Mesothelial cell of epicardium (in vitro differentiated cells): Measurements from ENCODE around the gene USP32. TPM values are rescaled to one million over a fixed set of nuclear protein-coding genes. Genes with fewer than 3 reads are reported as not detected.

Experiments used
- DNase-seq, 2 experiments: peaks; one replicate each; pipeline ENCODE4 v3.0.0; 2021; ENCODE audit warnings: low spot score in 2 of 2; ENCODE audit not compliant: unreplicated experiment in 2 of 2
- H3K27ac Mint-ChIP-seq: 2 replicates; pipeline ENCODE4 v1.8.0; 2021; ENCODE audit warnings: mixed read lengths
- H3K27me3 Mint-ChIP-seq: 2 replicates; pipeline ENCODE4 v1.8.0; 2021; ENCODE audit warnings: low read depth, mixed read lengths
- H3K36me3 Mint-ChIP-seq: 2 replicates; pipeline ENCODE4 v1.8.0; 2021; ENCODE audit warnings: mixed read lengths
- H3K4me1 Mint-ChIP-seq: 2 replicates; pipeline ENCODE4 v1.8.0; 2021; ENCODE audit warnings: mixed read lengths
- H3K4me3 Mint-ChIP-seq: 2 replicates; pipeline ENCODE4 v1.8.0; 2021; ENCODE audit warnings: mild to moderate bottlenecking, moderate library complexity, mixed read lengths
- H3K9me3 Mint-ChIP-seq: 2 replicates; pipeline ENCODE4 v1.8.0; 2021; ENCODE audit warnings: mixed read lengths
- total RNA-seq: library from RNA; stranded (reverse); gene quantifications from 3 replicates; pipeline ENCODE4 v1.2.1, GENCODE V29; 2021
- TF ChIP-seq, protein P1 (sequence below): fragments of 200-600 bp; sonication (generic); IDR thresholded peaks from one replicate; pipeline ENCODE4 v1.5.0; 2021; ENCODE audit warnings: antibody characterized with exemption; ENCODE audit not compliant: unreplicated experiment

Gene USP32
- total RNA-seq, 1 donor from 2014 or later, result 48.4 TPM

DNA sequence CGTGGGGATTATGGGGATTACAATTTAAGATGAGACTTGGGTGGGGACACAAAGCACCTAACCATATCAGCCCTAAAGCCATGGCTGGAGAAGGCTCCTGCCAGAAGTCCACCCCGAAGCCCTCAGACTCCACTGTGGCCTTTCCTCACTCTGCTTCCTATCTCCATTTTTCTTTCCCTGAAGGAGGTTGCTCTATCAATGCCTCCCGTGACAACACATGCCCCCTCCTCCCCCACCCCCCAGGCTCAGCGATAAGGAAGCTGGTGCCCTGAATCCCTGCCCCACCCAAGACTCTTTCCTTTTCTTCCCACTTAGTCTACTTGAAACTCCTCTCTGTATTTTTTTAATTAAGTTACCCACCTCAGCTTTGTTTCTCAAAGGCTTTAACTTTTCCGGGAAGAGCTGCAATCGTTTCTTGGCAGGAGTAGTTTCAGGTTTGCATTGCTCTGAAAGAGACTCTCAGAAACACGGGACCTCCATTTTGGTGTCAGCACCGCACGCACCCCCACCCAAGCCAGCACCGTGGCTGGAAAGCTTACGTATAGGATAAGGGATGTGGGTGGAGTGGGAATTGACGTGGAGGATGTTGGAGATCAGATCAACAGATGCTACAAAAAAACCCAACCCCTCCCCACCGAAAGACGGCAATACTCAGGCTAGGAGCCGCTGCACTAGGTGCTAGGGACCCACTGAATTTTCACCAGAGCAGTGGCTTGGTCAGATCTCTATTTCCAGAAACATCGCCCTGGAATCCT lies 257.4 kb downstream of the USP32 start:
- H3K9me3 Mint-ChIP-seq, result peaks cover 5% of the 10 kb centered on the region
- no peak for DNase-seq
- peaks cover 3% of the 10 kb centered on the region for H3K36me3 Mint-ChIP-seq
- H3K4me1 Mint-ChIP-seq, result peaks cover 17% of the 10 kb centered on the region
- H3K27ac Mint-ChIP-seq, result peak overlapping the region; percentile 76
- TF ChIP-seq, protein P1, sequence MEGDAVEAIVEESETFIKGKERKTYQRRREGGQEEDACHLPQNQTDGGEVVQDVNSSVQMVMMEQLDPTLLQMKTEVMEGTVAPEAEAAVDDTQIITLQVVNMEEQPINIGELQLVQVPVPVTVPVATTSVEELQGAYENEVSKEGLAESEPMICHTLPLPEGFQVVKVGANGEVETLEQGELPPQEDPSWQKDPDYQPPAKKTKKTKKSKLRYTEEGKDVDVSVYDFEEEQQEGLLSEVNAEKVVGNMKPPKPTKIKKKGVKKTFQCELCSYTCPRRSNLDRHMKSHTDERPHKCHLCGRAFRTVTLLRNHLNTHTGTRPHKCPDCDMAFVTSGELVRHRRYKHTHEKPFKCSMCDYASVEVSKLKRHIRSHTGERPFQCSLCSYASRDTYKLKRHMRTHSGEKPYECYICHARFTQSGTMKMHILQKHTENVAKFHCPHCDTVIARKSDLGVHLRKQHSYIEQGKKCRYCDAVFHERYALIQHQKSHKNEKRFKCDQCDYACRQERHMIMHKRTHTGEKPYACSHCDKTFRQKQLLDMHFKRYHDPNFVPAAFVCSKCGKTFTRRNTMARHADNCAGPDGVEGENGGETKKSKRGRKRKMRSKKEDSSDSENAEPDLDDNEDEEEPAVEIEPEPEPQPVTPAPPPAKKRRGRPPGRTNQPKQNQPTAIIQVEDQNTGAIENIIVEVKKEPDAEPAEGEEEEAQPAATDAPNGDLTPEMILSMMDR, result no peak
- H3K4me3 Mint-ChIP-seq, result peak overlapping the region; percentile 88
- H3K27me3 Mint-ChIP-seq, result peaks cover 38% of the 10 kb centered on the region

DNA sequence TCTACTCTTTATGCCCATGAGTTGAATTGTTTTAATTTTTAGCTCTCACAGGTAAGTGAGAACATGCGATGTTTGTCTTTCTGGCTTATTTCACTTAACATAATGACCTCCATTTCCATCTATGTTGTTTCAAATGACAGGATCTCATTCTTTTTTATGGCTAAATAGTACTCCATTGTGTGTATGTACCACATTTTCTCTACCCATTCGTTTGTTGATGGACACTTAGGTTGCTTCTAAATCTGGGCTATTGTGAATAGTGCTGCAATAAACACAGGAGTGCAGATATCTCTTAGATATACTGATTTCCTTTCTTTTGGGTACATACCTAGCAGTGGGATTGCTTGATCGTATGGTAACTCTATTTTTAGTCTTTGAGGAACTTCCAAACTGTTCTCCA lies 261.5 kb downstream of the USP32 start:
- TF ChIP-seq, protein P1, result no peak
- no peak overlapping the region for H3K27ac Mint-ChIP-seq
- H3K4me3 Mint-ChIP-seq, result no peak overlapping the region
- no peak for DNase-seq
- peaks cover 5% of the 10 kb centered on the region for H3K9me3 Mint-ChIP-seq
- H3K27me3 Mint-ChIP-seq, result peaks cover 23% of the 10 kb centered on the region
- H3K4me1 Mint-ChIP-seq, result peaks cover 15% of the 10 kb centered on the region
- peaks cover 3% of the 10 kb centered on the region for H3K36me3 Mint-ChIP-seq

DNA sequence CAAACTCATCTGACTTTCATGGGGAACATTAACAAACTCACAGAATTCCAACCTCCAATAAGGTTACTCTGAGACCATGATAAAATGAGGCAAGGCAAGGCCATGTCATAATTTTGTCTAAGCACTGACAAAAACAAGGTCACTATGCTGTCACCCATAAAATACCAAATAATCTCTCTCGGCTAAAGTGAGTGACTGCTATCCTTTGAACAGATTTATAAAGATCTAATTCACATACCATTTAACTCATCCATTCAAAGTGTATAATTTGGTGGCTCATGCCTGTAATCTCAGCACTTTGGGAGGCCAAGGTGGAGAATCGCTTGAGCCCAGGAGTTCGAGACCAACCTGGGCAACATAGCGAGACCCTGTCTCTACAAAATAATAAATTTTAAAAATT lies 262.8 kb downstream of the USP32 start:
- H3K4me3 Mint-ChIP-seq, result no peak overlapping the region
- H3K27me3 Mint-ChIP-seq, result peaks cover 23% of the 10 kb centered on the region
- H3K27ac Mint-ChIP-seq, result no peak overlapping the region
- H3K9me3 Mint-ChIP-seq, result peaks cover 5% of the 10 kb centered on the region
- peaks cover 4% of the 10 kb centered on the region for H3K4me1 Mint-ChIP-seq
- H3K36me3 Mint-ChIP-seq, result peaks cover 3% of the 10 kb centered on the region
- TF ChIP-seq, protein P1, result no peak
- DNase-seq, result no peak

Other genes with a start within 250 kb of the USP32 start
- gene CA4, start 242.2 kb downstream of the USP32 start, total RNA-seq, result not detected in 3 replicates
- gene CHCT1, start 30.4 kb upstream of the USP32 start, total RNA-seq, result 0.25 TPM in 1 of 3 replicates, not detected in the others
- gene APPBP2, start 134.1 kb upstream of the USP32 start, total RNA-seq, result 65.5 to 75.6 TPM (median 65.5 TPM) in 3 replicates
- gene PPM1D, start 208.1 kb upstream of the USP32 start, total RNA-seq, result 26.4 to 28.9 TPM (median 26.7 TPM) in 3 replicates